GM21619 (cell line): Measurements from ENCODE around the gene SSU72.
A peak's percentile ranks its signal among the peaks of the same experiment; 100 is the strongest.
"Not testable (repeated sequence)": the region's sequence is repeated elsewhere in the genome, so short reads cannot be mapped to it uniquely, and the experiment has no call there.

Experiments used
- ATAC-seq: cut with Tn5 transposase; IDR thresholded peaks from one replicate; pipeline ENCODE4 v1.9.1; 2021; ENCODE audit not compliant: unreplicated experiment

SSU72 gene

GRCh38 chr1:1529936-1530335 lies 44.7 kb downstream of the SSU72 start:
- ATAC-seq, result no peak

DNA sequence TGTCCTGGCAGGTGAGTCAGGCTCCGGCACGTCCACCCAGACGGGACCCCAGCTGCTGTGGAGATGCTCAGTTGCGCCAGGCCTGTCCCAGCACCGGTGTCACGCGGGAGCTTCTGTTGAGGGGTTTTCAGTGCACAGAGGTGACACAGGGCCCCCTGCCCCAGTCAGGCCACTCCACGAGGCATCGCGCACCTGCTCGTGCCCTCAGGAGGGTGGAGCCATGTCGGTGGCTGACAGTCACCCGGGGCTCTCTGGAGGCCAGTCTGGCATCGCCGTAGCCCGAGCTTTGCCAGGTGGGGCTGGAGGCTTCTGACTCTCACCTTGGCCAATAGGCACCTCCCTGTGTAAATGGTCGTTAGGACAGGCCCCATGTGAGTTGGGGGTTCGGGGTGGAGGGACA lies 45.3 kb downstream of the SSU72 start:
- ATAC-seq, result no peak

DNA sequence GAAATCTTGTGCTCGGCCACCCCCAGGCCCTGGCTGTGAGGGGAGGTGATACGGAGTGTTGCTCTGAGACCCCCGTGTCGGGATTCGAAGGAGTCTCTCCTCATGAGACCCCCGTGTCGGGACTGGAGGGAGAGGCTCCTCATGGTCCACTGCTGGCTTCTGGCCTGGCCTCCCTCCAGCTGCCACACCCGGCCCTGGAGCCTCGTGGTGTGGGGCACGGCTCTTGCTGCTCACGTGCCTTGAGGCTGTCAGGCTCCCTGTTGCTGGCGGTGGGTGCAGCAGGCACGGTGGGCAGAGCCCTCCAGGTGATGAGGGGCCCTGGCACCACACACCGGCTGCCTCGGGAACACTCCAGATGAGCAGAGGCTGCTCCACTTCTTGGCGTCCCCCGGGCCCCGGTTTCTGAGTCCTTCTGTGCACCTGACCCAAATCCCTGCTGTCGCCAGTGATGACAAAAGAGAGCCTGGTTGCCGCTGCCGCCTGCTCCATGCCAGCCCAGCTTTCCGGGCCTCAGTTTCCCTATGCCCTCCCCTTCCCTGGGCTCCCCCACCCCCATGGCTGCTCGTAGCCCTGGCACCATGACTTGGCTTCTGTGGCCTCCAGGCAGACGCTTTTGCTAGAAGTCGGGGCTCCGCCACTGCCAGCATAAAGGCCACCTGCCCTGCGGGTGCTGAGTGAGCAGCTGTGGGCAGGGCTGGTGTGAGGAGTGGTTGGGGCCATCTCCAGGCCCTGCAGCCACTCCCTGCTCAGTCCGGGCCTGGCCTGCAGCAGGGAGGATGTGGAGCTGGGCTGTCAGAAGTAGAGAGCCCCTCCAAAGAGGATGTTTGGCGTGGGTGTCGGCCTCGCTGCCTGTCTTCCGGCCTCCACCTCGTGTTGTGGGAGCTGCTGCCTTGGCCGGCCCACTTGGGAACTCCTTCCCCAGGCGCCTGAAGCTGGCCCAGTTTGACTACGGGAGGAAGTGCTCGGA lies 46.1 kb downstream of the SSU72 start:
- no peak for ATAC-seq

DNA sequence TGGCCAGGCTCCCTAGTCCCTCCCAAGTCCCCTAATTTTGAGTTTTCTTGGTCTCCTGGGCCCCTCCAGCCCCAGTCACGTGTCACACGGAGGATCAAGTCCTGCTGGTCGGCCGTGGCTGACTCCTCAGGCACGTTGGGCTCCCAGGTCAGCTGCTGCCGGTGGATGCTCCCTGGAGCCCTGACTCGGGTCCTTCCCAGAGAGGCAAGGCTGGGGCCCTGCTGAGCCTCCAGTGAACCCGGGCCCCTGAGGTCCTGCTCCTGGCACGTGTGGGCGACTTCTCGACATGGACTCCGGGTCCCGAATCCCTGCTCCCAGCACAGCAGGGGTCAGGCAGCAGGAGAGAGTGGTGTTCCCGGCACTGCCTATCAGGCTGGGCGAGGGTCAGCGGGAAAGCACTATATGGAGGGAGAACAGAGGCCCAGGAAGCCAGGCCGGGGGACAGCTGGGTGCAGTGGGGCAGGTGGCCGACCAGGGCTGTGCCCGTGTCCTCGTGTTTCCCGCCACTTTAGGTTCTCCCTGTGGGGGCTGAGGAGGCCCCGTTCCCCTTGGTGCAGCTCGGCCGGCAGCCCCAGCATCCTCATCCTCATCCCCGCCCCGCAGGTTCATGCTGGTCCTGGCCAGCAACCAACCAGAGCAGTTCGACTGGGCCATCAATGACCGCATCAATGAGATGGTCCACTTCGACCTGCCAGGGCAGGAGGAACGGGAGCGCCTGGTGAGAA lies 47.4 kb downstream of the SSU72 start:
- no peak for ATAC-seq

GRCh38 chr1:1526476-1526875 lies 48.2 kb downstream of the SSU72 start:
- not testable (repeated sequence) for ATAC-seq

GRCh38 chr1:1524750-1525383 lies 49.8 kb downstream of the SSU72 start:
- ATAC-seq, result not testable (repeated sequence)

DNA sequence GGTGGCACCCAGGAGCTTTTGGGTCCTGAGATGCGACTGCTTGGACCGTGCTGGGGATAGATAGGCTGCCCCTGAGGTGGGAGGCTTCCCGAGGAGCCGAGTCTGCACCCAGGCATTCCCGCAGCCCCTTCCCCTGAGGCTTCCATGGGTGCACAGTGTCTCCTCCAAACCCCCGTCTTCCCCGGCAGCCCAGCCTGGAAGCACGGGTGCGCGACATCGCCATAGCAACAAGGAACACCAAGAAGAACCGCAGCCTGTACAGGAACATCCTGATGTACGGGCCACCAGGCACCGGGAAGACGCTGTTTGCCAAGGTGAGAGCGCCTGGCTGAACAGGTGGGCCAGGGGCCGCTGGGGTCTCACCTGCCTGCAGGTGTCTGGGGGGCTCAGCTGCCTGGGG lies 51.0 kb downstream of the SSU72 start:
- ATAC-seq, result not testable (repeated sequence)

- ATAC-seq, result not testable (repeated sequence)
Measured at GRCh38 chr1:1523226-1523625, 51.4 kb downstream of the SSU72 start.

DNA sequence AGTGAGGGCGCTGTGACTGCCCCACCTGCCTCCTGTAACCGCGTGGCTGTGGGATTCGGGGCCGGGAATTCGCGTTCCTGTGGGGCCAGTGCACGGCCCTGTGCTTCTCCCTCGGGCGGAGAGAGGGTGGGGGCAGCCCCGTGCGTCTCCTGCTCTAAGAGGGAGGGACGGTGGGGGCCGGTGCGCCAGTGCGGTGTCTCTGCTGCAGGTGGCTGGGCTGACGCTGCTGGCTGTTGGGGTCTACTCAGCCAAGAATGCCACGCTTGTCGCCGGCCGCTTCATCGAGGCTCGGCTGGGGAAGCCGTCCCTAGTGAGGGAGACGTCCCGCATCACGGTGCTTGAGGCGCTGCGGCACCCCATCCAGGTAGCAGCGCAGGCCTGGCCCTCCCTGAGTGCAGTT lies 52.1 kb downstream of the SSU72 start:
- ATAC-seq, result not testable (repeated sequence)

DNA sequence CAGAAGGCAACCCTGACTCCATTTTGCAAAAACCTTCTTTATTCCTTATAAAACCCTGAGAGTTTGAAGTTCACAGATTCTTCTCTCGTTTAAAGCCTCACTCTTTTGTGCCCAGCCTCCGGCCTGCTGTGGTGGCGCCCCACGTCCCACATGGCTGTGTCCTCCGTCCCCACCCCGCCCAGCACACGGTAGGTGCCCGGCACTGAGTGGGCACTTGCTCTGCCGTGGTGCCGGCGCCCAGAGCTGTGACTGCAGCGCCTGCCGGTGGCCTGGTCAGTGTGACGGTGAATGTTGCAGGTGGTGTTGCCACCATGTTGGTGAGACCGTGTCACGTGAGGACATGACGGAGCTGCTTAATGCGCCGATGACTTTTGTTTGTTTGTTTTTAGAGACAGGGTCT lies 53.3 kb downstream of the SSU72 start:
- no peak for ATAC-seq

DNA sequence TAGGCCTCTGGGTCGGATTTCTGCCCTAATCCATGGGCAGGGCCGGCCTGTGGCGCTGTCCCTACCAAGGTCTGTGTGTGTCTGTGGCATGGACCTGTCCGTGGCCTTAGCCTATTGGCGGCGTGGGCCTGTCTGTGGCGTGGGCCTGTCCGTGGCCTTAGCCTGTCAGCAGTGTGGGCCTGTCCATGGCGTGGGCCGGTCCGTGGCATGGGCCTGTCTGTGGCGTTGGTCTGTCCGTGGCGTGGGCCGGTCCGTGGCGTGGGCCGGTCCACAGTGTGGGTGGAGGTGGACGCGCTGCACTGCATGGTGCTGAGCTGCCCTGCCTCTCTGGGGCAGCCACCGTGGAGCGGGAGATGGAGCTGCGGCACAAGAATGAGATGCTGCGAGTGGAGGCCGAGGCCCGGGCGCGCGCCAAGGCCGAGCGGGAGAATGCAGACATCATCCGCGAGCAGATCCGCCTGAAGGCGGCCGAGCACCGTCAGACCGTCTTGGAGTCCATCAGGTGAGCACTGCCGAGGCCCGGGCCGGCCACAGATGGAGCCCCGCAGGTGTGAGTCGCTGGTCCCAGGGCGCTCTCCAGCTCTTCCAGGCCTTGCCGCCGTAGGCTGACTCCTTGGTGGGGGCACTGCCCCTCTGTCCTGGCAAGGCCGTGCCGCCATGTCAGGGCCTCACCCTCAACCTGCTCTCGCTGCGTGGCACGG lies 54.7 kb downstream of the SSU72 start:
- ATAC-seq, result not testable (repeated sequence)

DNA sequence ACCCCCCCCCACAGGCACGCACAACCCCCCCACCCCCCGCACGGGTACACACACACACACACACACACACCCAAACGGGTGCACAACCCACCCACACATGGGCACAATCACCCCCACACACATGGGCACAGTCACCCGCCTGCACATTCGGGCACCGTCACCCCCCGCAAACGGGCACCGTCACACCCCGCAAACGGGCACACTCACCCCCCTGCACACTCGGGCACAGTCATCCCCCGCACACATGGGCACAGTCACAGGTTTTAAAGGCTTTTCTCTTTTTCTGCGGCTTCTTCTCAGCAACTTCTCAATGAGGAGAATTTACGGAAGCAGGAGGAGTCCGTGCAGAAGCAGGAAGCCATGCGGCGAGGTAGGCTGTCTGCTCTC lies 56.0 kb downstream of the SSU72 start:
- ATAC-seq, result not testable (repeated sequence)

GRCh38 chr1:1517973-1518620 lies 56.6 kb downstream of the SSU72 start:
- ATAC-seq, result no peak

DNA sequence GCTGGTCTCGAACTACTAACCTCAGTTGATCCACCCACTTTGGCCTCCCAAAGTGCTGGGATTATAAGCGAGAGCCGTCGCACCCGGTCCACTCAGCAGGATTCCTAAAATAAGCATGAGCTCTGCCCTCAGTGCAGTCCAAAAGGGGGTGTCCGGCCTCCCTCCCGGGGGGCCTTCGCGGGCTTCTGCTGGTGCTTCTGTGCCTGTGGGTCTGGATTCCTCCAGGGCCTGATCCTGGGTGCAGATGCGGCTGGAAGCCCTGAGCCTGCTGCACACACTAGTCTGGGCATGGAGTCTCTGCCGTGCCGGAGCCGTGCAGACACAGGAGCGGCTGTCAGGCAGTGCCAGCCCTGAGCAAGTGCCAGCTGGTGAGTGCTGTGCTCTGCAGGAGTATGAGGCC lies 57.7 kb downstream of the SSU72 start:
- not testable (repeated sequence) for ATAC-seq

GRCh38 chr1:1514376-1514775 lies 60.3 kb downstream of the SSU72 start:
- ATAC-seq, result not testable (repeated sequence)

DNA sequence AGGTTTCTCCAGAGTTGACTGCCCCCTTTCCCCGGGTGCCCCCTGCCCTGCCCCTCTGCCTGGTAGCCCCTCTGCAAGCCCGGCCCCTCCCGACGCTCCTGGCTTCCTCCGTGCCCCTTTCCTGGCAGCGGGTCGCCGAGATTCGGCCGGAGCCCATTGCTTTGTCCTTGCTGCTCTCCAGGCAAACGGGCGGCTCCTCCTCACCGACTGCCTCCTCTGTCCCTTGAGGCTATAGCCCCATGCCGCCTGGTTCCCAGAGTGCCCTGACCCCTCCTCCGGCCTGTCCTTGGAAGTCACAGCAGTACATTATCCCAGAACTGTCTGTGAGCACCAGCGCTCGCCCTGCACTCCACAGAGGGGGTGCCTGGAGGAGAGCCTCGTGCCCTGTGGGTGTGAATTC lies 61.0 kb downstream of the SSU72 start:
- not testable (repeated sequence) for ATAC-seq

DNA sequence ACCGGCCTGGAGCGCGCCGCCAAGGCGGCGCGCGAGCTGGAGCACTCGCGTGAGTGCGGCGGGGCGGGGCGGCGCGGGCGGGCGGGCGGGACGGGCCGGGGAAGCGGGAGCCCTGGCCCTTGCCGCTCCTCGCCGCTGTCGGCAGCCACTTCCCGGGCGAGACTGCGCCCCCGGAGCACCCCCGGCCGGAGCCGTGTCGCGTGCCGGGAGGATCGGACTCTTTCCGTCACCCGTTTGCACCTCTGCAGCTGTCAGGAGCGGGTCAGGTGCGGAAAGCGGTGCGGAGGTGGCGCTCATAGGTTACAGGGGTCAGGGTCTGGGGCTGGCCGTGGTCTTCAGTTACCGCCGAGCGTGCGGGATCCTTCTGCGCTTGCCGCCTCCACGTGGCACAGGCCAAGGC lies 62.2 kb downstream of the SSU72 start:
- peak; percentile 8 for ATAC-seq

- ATAC-seq, result peak; percentile 77
Measured at GRCh38 chr1:1511533-1512285, 63.0 kb downstream of the SSU72 start, which contains the start of gene ATAD3A. Gene ATAD3A (plus strand): TSS chr1:1512162. CDS start chr1:1512269, 107 bp downstream.

- no peak for ATAC-seq
Measured at GRCh38 chr1:1510912-1511532, 63.6 kb downstream of the SSU72 start.
